ENCODE measurements around the gene CEP57L1.

Gene CEP57L1

GRCh38 chr6:109095036-109095834 is at the start of gene CEP57L1:
TSS of gene CEP57L1 (plus strand) at chr6:109095507. CDS start at chr6:109145222, 49,715 bp downstream.
- peak; percentile 98 for DNase-seq
- TF ChIP-seq POLR2A (IDR thresholded peaks at IDR 0.05; ENCODE audit: low read length) (peak; percentile 86), GATA1 (IDR thresholded peaks at IDR 0.05; ENCODE audit: low read depth, low read length) (no peak)

- DNase-seq: peak in 1 of 2 experiments; percentile 13
- no peak for TF ChIP-seq GATA1 (IDR thresholded peaks at IDR 0.05; ENCODE audit: low read depth, low read length)
- no peak for TF ChIP-seq POLR2A (IDR thresholded peaks at IDR 0.05; ENCODE audit: low read length)
Observed at GRCh38 chr6:109048176-109048575, 47.1 kb upstream of the CEP57L1 start.

GRCh38 chr6:109048670-109049415 is 46.5 kb upstream of the CEP57L1 start:
- DNase-seq: no peak
- no peak for TF ChIP-seq POLR2A (IDR thresholded peaks at IDR 0.05; ENCODE audit: low read length)
- no peak for TF ChIP-seq GATA1 (IDR thresholded peaks at IDR 0.05; ENCODE audit: low read depth, low read length)

- DNase-seq: no peak
- TF ChIP-seq GATA1 (IDR thresholded peaks at IDR 0.05; ENCODE audit: low read depth, low read length) (no peak), POLR2A (IDR thresholded peaks at IDR 0.05; ENCODE audit: low read length) (no peak)
Observed at GRCh38 chr6:109050012-109050411, 45.3 kb upstream of the CEP57L1 start.

- DNase-seq: no peak
- TF ChIP-seq GATA1 (IDR thresholded peaks at IDR 0.05; ENCODE audit: low read depth, low read length): no peak
- no peak for TF ChIP-seq POLR2A (IDR thresholded peaks at IDR 0.05; ENCODE audit: low read length)
Observed at GRCh38 chr6:109050447-109051102, 44.7 kb upstream of the CEP57L1 start.

- DNase-seq: peak in 1 of 2 experiments; percentile 61
- TF ChIP-seq GATA1 (IDR thresholded peaks at IDR 0.05; ENCODE audit: low read depth, low read length): no peak
- no peak for TF ChIP-seq POLR2A (IDR thresholded peaks at IDR 0.05; ENCODE audit: low read length)
Observed at GRCh38 chr6:109051301-109052017, 43.8 kb upstream of the CEP57L1 start.

GRCh38 chr6:109052018-109052651 is 43.2 kb upstream of the CEP57L1 start:
- TF ChIP-seq POLR2A (IDR thresholded peaks at IDR 0.05; ENCODE audit: low read length) (no peak), GATA1 (IDR thresholded peaks at IDR 0.05; ENCODE audit: low read depth, low read length) (no peak)
- no peak for DNase-seq

- DNase-seq: no peak
- TF ChIP-seq POLR2A (IDR thresholded peaks at IDR 0.05; ENCODE audit: low read length): no peak
- TF ChIP-seq GATA1 (IDR thresholded peaks at IDR 0.05; ENCODE audit: low read depth, low read length): no peak
Observed at GRCh38 chr6:109052852-109053251, 42.5 kb upstream of the CEP57L1 start.

GRCh38 chr6:109053336-109053735 is 42.0 kb upstream of the CEP57L1 start:
- TF ChIP-seq GATA1 (IDR thresholded peaks at IDR 0.05; ENCODE audit: low read depth, low read length) (no peak), POLR2A (IDR thresholded peaks at IDR 0.05; ENCODE audit: low read length) (no peak)
- DNase-seq: no peak

- no peak for DNase-seq
- no peak for TF ChIP-seq GATA1 (IDR thresholded peaks at IDR 0.05; ENCODE audit: low read depth, low read length)
- TF ChIP-seq POLR2A (IDR thresholded peaks at IDR 0.05; ENCODE audit: low read length): no peak
Observed at GRCh38 chr6:109055771-109056235, 39.5 kb upstream of the CEP57L1 start.

GRCh38 chr6:109056661-109057060 is 38.6 kb upstream of the CEP57L1 start:
- TF ChIP-seq POLR2A (IDR thresholded peaks at IDR 0.05; ENCODE audit: low read length): no peak
- no peak for TF ChIP-seq GATA1 (IDR thresholded peaks at IDR 0.05; ENCODE audit: low read depth, low read length)

GRCh38 chr6:109058620-109059019 is 36.7 kb upstream of the CEP57L1 start:
- TF ChIP-seq GATA1 (IDR thresholded peaks at IDR 0.05; ENCODE audit: low read depth, low read length): no peak
- no peak for TF ChIP-seq POLR2A (IDR thresholded peaks at IDR 0.05; ENCODE audit: low read length)

More at GRCh38 chr6:109056661-109057060, 38.6 kb upstream of the CEP57L1 start:
- peak in 1 of 2 experiments; percentile 12 for DNase-seq

GRCh38 chr6:109059153-109059552 is 36.2 kb upstream of the CEP57L1 start:
- TF ChIP-seq GATA1 (IDR thresholded peaks at IDR 0.05; ENCODE audit: low read depth, low read length): no peak
- no peak for TF ChIP-seq POLR2A (IDR thresholded peaks at IDR 0.05; ENCODE audit: low read length)
- DNase-seq: no peak

More at GRCh38 chr6:109058620-109059019, 36.7 kb upstream of the CEP57L1 start:
- DNase-seq: no peak
